HG02678 (cell line): ENCODE data around the gene BMAL1.
"Not testable (repeated sequence)": the region's sequence is repeated elsewhere in the genome, so short reads cannot be mapped to it uniquely, and the experiment has no call there.

Experiments used
- ATAC-seq: cut with Tn5 transposase; IDR thresholded peaks from one replicate; pipeline ENCODE4 v1.9.1; 2021; ENCODE audit warnings: mild to moderate bottlenecking, moderate library complexity; ENCODE audit not compliant: unreplicated experiment

BMAL1 gene

DNA sequence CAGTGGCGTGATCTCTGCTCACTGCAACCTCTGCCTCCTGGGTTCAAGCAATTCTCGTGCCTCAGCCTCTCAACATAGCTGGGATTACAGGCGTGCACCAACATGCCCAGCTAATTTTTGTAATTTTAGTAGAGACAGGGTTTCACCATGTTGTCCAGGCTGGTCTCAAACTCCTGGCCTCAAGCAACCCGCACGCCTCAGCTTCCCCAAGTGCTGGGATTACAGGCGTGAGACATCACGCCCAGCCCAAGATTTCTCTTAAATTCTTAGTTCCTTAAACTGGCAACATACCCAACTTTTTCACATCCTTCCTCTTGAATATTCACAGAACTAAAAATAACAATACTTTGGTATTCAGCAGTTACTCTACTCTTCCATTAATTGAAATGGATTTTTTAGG is 159.2 kb downstream of the BMAL1 start:
- ATAC-seq, result not testable (repeated sequence)
